Measurements from ENCODE around the gene COA7. TPM values are rescaled to one million over a fixed set of nuclear protein-coding genes. Genes with fewer than 3 reads are reported as not detected.
A peak's percentile ranks its signal among the peaks of the same experiment; 100 is the strongest.

The COA7 gene
- total RNA-seq, 1 donor from 2014 or later, result 8.3 TPM

DNA sequence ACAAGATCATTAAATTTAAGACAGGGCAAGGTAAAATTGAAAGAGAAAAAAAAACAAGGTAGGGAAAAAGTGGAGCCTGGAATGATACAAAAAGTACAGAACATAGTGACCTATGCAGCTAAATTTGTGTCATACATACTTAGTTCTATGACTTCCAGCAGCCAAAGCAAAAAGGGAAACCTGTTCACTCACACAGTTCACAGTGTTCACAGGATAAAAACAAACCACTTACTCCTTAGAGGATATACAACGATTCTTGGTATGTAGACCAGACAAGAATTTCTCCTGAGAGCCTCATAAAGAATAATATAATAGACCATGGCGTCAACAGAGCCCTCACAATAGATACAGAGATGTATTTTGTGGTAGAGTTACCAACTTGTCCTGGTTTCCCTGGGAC lies 27.5 kb downstream of the COA7 start:
- DNase-seq (ENCODE audit: low read depth in 2 of 2), result no peak

DNA sequence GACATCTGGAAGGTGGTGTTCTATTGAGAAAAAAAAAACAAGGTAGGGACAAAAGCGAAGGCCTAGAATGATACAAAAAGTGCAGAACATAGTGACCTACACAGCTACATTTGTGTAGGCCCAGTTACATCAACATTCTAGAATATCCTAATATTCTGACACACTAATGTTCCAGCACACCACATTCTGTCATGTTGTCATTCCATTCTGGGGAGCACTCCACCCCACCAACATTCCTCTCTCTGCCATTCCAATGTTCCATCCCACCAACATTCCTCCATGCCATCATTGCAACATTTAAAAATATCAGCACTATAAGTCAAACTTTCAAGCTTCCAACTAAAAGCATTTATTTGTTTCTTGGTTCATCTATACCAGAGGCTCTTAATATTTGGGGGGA lies 28.5 kb downstream of the COA7 start:
- no peak for DNase-seq (ENCODE audit: low read depth in 2 of 2)

DNA sequence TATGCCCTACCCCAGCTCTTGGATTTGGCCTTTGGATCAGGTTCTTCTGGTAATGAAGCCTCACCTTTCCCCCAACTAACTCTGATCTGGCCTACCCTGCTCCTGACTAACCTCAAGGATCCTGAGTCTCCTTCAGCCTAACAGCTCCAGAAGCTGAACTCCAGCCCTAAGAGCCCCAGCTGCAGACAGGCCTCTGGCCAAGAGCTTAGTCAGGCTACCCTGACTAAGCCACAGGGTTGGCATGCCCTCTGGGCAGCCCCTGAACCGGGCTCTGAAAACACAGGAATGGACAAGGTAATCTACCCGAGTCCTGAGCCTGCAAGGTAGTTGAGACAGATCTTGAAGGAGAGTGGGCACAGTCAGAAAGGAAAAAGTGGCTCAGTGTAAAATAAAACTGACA lies 29.4 kb downstream of the COA7 start:
- no peak for DNase-seq (ENCODE audit: low read depth in 2 of 2)

DNA sequence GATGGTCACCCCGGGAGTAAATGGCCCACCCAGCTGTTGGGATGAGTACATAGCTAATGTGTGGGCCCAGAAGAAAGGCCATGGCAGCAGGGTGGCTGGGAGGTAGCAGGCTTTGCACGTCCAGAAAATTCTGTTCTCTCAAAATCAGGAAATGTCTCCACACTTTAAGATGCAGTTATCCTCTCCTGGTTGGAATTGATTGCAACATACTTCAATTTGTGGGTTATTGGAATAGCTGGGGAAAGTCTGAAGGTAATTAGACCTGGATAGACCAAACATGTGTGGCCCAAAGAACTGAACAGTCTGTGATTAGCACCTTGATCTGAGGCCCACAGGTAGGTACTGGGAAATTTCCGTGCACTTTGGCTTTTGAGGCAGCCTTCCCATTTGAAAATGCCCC lies 30.2 kb downstream of the COA7 start:
- no peak for DNase-seq (ENCODE audit: low read depth in 2 of 2)

DNA sequence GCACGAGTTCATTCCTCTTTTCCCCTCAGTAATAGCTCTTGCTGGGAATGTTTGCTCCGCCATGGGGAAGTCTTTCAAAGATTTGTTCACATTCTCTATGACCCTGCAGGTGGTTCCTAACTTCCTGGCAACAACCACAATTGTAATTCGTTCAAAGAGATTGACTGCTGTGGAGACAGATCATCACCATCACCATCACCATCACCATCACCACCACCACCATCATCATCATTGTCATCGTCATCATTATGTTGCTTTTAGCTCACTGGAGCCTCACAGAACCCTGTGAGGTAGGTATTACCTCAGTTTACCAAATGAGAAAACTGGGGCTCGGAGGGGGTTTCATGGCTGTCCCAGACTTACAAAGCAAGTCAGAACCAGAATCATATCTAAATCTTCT lies 30.9 kb downstream of the COA7 start:
- no peak for DNase-seq (ENCODE audit: low read depth in 2 of 2)

DNA sequence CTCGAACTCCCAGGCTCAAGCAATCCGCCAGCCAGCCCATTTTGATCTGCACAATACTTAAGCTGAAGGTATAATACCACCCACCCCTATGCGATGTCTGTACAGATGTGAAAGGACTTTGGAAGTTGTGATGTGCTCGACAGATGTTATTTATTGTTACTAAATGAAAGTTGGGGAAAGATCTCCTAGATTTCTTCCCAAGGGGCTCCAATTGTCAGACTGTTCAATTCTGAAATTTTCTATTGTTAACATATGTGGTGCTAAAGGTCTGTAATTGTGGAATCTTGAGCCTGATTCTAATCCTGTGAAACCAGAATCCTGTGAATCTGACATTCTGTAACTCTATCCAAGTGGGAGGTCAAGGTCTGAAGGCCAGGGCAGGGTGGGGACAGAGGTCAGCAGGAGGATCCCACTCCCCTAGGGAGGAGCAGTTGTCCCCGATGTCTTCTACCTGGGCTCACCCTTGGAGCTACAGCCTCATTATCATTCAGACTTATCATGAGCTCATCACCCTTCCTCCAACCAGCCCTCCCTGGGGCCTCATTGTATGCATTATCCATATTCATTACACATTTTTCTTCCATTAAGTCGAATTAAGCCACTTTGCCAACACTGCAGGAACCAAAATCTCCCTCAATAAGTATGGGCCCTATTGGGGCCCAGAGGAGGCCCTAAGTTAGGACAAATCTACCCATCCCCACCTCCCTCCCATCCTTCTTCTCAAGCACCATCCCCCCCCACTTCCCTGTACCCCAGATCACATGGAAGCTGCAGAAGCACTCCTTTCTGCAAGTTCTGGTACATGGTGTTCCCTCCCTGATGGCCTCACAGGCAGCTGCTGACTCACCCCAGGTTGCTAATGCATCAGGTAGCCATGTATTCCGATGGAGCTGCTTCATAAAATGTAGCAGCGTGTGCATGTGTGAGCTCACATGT lies 32.9 kb downstream of the COA7 start:
- no peak for DNase-seq (ENCODE audit: low read depth in 2 of 2)

DNA sequence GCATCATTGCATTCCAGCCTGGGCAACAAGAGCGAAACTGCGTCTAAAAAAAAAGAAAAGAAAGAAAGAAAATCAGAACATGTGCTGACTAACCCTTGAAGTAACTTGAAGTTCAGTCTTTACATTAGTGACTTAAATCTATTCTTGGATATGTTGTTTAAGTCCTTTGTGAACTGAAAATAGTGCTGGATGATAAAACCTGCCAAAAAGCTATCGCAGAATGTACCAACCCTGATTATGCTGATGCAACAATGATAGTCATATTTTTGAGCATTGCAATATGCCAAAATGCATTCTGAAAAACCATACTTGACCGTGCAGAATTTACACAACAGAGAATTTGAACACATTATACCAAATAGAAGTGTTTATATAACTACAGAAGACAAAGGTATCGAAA lies 34.4 kb downstream of the COA7 start:
- DNase-seq (ENCODE audit: low read depth in 2 of 2), result no peak

DNA sequence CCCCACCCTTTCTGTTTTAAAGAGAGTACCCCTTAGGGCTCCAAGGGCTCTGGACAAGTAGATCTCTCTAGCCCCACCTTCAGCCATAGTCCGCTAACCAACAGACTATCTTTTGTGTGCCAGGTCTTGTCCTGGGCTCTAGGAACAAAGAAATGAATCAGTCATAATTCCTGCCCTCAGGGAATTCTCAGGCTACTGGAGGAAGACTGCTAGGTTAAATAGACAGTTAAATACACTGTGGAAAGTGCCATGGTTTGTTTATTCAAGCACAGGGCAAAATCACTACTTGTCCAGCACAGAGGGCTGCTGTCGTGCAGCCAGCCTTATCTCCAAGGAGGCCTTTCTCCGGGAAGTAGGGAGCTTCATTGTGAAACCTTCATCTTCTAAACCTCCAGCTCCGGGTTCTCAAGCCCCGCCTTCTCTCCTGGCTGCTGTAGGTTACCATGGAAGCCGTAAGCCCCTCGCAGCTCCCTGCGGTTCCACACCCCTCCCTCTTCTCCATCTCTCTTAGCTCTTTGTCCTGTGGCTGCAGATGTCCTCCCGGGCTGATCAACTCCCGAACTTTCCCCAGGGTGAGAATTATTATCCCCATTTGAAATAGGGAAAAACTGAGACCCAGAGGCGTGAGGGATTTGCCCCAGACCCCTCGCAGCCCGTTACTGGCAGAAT lies 35.4 kb downstream of the COA7 start:
- no peak for DNase-seq (ENCODE audit: low read depth in 2 of 2)

DNA sequence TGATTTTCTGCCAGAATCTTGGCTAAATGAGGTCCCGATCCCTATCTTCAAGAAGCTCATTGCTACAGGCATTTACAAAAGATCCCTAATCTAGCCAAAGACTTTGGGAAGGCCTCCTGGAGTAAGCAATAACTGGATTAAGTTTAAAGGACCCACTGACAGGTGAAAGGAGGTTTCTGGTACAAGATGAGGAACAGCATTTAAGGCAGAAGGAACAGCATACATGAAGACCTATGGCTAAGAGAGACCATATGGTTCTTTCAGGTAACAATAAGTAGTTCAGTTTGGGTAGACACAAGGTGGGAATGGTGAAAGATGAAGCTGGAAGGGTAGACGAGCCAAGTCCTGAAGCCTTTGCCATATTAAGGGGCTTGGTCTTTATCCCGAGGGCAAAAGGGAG lies 37.3 kb downstream of the COA7 start:
- DNase-seq (ENCODE audit: low read depth in 2 of 2), result no peak

DNA sequence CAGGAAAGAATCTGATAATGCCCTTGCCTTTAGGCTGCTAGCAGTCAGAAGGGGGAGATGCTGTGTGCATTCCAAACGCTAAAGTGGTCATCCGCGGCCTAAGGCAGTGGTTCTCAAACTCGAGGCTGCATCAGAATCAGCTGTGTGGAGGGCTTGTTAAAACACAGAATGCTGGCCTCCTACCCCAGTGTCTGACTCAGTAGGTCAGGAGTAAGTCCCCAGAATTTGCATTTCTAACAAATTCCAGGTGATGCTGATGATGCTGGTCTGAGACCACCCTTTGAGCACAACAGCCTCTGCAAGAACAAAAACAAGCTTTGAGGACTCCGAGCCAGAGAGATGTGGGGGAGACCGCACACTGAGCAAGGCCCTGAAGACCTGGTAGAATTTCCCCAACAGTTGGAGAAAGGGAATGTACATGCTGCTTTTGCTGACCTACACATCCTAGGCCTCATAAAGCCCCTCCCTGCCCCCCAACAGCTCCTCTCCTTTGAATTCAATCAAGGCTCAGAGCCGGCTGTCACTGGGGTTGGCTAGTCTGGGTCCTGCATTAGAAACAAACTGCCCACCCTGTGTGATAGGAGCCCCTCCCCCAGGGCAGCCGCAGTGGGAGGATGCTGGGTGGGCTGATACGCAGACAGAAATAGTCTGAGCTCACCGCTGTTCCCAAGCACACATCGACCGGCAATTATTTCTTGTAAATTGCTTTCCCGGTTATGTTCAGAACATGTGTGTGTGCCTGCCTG lies 38.1 kb downstream of the COA7 start:
- no peak for DNase-seq (ENCODE audit: low read depth in 2 of 2)

DNA sequence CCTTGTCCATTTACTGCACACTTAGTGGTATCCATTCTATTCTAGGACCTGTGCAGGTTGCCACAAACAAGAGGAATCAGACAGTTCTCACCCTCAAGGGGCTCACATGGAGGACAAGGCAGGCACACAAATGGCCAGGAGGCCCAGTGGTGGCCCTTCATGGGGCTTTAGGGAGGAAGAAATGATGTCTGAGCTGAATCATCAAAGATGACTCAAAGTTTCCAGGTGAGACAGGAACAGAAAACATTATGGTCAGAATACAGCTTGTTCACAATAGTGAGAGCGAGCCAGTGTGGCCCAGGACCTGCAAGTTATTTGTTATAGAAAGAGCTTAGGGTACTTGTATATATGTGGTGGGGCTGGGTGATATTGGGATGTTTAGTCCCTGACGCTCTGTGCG lies 38.8 kb downstream of the COA7 start:
- DNase-seq (ENCODE audit: low read depth in 2 of 2), result peak; percentile 11

DNA sequence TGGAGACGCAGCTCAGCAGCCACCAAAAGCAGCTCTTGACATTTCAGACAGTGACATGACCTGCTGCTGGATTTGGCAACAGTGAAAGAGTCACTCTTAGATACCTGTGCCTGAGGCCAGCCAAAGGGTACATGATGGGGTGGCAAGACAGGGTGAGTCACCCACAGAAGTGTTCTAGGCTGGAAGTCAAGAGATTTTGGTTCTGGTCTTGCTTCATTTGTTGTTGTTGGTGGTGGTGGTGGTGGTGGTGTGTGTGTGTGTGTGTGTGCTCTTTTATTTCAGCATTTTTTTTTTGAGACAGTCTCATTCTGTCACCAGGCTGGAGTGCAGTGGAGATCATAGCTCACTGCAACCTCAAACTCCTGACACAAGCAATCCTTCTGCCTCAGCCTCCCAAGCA lies 39.4 kb downstream of the COA7 start:
- no peak for DNase-seq (ENCODE audit: low read depth in 2 of 2)

DNA sequence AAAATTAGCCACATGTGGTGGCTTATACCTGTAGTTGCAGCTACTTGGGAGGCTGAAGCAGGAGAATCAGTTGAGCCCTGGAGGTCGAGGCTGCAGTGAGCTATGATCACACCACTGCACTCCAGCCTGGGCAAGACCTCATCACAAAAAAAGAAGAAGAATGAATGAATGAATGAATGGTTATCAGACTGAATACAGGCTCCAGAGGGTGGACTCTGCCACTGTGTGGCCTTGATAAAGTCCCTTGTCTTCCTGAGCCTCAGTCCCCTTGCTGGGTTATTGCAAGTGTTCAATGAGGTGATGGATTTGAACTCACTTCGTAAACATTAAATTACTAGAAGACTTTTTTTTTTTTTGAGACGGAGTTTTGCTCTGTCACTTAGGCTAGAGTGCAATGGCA lies 40.4 kb downstream of the COA7 start:
- DNase-seq (ENCODE audit: low read depth in 2 of 2), result no peak

DNA sequence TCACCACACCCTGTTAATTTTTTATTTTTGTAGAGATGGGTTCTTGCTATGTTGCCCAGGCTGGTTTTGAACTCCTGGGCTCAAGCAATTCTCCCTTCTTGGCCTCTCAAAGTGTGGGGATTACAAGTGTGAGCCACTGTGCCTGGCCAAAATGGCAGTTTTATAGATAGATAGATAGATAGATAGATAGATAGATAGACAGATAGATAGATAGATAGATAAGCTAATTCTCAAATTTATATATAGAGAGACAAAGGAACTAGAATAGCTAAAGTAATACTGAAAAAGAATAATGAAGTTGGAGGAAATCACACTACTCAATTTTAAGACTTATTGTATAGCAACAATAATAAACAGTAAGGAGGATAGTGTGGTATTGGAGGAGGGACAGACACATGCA lies 44.1 kb downstream of the COA7 start:
- DNase-seq (ENCODE audit: low read depth in 2 of 2), result no peak

DNA sequence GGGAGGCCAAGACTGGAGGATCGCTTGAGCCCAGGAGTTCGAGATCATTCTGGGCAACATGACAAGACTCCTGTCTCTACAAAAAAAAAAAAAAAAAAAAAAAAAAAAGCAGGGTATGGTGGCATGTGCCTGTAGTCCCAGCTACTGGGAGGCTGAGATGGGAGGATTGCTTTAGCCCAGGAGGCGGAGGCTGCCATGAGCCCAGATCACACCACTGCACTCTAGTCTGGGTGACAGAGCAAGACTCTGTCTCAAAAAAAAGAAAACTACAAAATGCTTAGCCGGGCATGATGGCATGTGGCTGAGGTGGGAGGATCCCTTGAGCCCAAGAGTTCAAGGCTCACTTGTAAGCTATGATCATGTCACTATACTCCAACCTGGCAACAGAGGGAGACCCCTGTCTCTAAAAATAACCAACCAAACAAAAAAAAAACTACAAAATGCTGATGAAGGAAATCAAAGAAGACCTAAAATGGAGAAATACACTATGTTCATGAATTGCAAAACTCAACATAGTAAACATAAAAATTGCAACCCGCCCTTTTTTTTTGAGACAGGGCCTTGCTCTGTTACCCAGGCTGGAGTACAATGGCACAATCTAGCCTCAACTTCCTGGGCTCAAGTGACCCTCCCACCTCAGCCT lies 44.8 kb downstream of the COA7 start:
- no peak for DNase-seq (ENCODE audit: low read depth in 2 of 2)

DNA sequence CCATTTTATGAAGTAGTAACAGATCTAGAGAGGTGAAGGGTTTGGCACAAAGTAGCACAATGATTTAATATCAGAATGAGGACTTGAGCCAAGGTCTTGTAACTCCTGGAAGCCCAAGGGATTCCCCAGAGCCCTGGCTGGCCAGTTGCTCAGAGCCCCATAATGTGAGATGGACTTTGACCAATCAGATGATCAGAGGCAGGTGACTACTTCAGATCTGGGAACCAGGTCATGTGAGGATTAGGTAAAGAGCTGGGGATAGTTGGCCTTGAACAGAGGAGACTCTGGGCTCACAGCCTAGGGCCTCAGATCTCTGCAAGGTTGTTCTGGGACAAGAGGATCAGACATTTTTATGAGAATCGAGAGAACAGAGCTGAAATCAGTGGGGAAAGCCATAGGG lies 46.2 kb downstream of the COA7 start:
- no peak for DNase-seq (ENCODE audit: low read depth in 2 of 2)

DNA sequence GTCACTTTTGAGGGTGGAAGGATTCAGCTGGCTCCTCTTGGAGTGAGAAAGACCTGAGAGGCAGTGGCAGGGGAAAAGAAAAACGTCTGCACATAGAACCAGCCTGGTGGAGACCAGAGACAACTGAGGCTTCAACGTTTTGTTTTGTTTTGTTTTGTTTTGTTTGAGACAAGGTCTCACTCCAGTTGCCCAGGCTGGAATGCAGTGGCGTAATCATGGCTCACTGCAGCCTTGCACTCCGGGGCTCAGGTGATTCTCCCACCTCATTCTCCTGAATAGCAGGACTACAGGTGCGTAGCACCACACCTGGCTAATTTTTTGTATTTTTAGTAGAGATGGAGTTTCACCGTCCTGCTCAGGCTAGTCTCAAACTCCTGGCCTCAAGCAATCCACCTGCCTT lies 52.9 kb downstream of the COA7 start:
- DNase-seq (ENCODE audit: low read depth in 2 of 2), result no peak

DNA sequence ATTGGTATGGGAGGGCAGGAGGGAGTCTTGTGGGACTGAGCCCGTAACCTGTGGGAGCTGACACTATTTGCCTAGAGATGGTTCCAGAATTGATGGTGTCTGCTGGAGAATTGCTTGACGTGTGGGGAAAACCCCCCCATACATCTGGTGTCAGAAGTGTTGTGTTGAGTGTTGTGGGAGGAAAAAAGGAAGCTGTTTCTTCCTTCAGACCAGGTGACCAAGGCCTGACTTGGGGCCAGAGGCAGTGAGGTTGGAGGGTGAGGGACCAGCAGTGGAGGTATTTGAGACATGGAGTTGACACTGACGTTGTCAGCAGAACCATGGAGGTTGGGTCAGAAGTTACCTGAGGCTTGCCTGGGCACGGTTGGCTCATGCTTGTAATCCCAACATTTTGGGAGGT lies 56.8 kb downstream of the COA7 start:
- no peak for DNase-seq (ENCODE audit: low read depth in 2 of 2)

DNA sequence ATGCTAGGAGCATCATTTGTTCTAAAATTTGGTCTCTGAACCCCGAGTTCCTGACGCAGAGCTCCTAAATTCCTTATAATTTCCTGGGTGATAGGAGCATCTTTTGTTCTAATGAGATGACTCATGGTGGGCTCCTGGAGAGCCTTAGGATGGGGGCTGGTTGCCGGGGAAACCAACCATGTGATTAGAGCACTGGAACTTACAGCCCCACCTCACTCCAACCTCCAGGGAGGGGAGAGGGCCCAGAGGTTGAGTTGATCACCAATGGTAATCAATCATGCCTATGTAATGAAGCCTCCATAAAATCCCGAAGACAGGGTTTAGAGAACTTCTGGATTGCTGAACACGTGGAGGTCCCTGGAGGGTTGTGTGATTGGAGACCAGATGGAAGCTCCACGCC lies 57.5 kb downstream of the COA7 start:
- no peak for DNase-seq (ENCODE audit: low read depth in 2 of 2)

DNA sequence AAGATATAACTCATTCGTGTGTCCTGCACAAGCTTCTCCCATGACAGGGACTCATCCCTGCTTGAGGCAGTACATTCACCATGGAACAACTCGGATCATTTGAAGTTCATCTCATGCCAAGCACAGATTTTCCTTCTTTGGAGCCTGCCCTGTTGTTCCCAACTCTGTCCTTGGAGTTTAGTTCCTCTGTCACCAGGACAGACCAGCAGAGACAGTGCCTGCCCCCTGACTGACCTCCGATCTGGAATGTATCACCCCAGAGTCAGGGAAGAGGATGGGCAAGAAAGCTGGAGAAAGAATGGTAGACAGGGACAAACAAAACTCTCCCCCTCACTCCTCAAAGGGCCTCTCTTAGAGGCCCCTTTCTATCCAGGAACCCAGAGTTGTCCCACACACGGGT lies 60.2 kb downstream of the COA7 start:
- DNase-seq (ENCODE audit: low read depth in 2 of 2), result no peak

DNA sequence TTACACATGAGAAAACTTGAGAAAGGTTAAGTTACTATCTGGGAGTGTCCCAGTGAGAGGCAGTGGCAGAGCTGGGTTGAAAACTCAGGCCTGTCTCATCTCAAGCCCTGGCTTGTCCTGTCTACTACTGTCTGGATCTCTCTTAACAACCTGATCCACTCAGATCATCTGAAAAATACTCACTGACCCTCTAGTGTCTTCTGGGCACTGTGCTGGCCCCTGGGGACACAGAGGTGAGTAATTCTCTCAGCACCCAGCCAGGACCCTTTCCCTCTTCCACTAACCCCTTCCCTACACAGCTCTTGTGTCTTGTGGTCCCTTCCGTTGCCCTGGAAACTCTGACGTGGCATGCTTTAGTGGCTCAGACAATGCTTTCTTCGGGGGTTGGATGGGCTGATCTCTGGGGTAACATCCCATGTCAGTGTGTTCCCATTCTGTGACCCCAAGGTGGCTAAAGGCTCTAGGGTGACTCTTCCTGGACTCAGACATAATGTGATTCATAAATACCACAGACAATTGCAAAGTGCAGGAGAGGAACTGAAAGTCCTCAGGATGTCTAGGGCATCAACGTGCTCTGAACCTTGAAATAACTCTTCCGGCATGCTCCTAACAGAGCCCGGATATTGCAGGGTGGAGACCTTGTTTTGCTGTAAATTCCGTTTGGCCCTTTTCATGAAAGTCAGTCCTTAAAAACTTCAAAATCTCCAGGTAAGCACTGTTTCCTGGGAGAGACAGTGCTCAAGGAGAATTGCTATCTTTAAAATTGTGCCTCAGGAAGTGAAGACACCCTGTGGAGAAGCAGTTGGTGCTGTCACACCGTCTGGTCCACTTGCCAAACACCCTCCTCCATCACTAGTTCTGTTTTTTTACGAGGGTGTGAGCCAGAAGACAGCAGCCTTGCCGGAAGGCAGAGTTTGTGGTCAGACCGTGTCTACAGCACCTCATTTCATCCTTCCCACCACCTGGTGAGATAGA lies 61.1 kb downstream of the COA7 start:
- DNase-seq (ENCODE audit: low read depth in 2 of 2), result no peak
